ENCODE measurements around the gene CDCP2.
"Not testable (repeated sequence)": the region's sequence is repeated elsewhere in the genome, so short reads cannot be mapped to it uniquely, and the experiment has no call there.

The CDCP2 gene

GRCh38 chr1:54167422-54168139 lies 14.8 kb upstream of the CDCP2 start:
- no peak for DNase-seq

- DNase-seq = not testable (repeated sequence)
Measured at GRCh38 chr1:54166357-54166756, 13.6 kb upstream of the CDCP2 start.

- no peak for DNase-seq
Measured at GRCh38 chr1:54165146-54165545, 12.3 kb upstream of the CDCP2 start.

- no peak for DNase-seq
Measured at GRCh38 chr1:54163573-54163972, 10.8 kb upstream of the CDCP2 start.

GRCh38 chr1:54163051-54163450 lies 10.3 kb upstream of the CDCP2 start:
- DNase-seq = no peak

- no peak for DNase-seq
Measured at GRCh38 chr1:54161495-54162168, 8.8 kb upstream of the CDCP2 start.

GRCh38 chr1:54160351-54160750 lies 7.6 kb upstream of the CDCP2 start:
- DNase-seq = no peak

GRCh38 chr1:54159733-54160316 lies 7.0 kb upstream of the CDCP2 start:
- no peak for DNase-seq

- no peak for DNase-seq
Measured at GRCh38 chr1:54158071-54158470, 5.3 kb upstream of the CDCP2 start.

GRCh38 chr1:54157401-54157800 lies 4.6 kb upstream of the CDCP2 start:
- no peak for DNase-seq

GRCh38 chr1:54156986-54157385 lies 4.2 kb upstream of the CDCP2 start:
- no peak for DNase-seq

GRCh38 chr1:54156201-54156600 lies 3.4 kb upstream of the CDCP2 start:
- no peak for DNase-seq

GRCh38 chr1:54153535-54154439 lies 987 bp upstream of the CDCP2 start:
- DNase-seq = no peak

- DNase-seq = no peak
Measured at GRCh38 chr1:54151013-54151412, 1.8 kb downstream of the CDCP2 start.

GRCh38 chr1:54149734-54150133 lies 3.1 kb downstream of the CDCP2 start:
- DNase-seq = no peak

- no peak for DNase-seq
Measured at GRCh38 chr1:54144366-54144765, 8.4 kb downstream of the CDCP2 start.

GRCh38 chr1:54142146-54142900 lies 10.5 kb downstream of the CDCP2 start:
- DNase-seq = no peak

GRCh38 chr1:54139711-54140110 lies 13.1 kb downstream of the CDCP2 start:
- no peak for DNase-seq

GRCh38 chr1:54138994-54139393 lies 13.8 kb downstream of the CDCP2 start:
- no peak for DNase-seq

- DNase-seq = no peak
Measured at GRCh38 chr1:54137534-54138061, 15.2 kb downstream of the CDCP2 start.

GRCh38 chr1:54136963-54137533 lies 15.8 kb downstream of the CDCP2 start:
- no peak for DNase-seq

Data from NCI-H1105 (cell line).